NCI-H1048 (cell line): ENCODE results near the gene FAM210A.

Source experiments
- DNase-seq: peaks from one replicate; lab custom pipeline; 2025; lab: John Stamatoyannopoulos, UW

The FAM210A gene

DNA sequence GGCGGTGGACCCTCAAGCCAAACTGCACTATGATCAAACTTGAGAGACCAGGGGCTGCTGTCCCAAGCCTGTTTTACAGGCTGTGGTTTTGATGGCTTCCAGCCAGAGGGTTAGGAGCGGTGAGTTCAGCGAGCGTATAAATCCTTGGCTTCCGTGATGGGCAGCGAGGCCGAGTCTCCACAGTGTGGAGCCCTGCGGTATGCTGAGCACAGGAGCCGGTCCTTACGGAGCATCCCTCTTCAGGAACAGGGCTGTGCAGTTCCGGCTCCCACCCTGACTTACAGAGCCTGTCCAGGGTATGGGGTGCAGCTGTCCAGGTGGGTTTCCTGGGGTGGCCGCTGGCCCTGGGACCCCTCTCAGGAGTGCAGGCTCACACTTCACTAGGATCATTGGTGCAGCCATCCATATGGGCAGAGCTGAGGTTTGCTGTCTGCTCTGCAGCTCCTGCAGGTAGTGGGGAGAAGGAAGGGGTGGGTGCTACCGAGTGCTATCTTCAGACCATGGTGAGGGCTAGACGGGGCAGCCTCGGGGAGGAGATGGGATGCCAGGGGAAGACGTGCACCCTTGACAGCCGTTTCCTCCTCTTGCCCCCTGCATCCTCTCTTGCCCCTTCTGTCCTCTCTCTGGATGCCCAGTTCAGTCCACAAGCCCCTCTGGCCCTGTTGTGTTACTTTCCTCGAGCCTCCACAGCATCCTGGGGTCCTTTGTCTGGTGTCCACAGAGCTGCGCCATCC is 104.3 kb downstream of the FAM210A start:
- DNase-seq: no peak

DNA sequence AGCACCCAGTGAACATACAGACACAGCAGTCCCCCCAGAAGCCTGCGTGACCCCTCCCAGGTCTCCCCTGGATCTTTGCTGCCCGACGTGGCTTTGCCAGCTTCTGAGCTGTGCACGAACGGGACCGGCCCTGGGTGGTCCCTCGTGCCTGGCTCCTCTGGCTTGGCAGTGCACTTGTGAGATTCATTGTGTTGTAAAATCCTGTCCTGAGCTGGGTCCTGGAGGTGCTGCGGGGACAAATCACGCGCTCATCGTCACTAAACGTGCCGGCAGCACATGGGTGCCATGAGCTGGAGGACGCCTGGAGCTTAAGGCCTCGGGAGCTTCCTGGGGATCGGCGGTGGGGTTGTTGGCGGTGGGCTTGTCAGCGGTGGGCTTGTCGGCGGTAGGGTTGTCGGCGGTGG is 104.9 kb downstream of the FAM210A start:
- no peak for DNase-seq

DNA sequence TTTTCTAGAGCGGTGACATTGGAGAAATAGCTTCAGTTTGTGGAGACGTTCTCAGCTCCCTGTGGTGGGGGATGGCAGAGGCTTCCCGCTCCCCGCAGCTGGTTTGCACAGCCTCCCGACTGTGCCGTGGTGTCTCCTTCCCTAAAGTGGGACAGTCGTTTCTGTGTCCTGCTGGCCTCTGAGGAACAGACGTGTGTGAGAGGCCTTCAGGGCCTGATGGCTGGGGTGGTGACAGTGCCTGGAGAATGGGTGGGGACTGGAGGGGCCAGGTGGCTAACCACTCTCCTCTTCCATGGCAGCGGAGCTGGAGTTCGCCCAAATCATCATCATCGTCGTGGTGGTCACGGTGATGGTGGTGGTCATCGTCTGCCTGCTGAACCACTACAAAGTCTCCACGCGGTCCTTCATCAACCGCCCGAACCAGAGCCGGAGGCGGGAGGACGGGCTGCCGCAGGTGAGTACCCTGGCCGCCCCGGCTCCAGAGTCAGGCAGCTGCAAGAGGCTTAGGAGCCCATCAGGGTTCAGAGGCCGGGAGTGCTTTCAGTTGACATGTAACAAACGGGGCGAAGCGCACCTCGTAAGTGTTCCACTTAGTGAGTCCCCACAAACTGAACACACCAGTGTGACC is 105.4 kb downstream of the FAM210A start:
- DNase-seq: no peak

DNA sequence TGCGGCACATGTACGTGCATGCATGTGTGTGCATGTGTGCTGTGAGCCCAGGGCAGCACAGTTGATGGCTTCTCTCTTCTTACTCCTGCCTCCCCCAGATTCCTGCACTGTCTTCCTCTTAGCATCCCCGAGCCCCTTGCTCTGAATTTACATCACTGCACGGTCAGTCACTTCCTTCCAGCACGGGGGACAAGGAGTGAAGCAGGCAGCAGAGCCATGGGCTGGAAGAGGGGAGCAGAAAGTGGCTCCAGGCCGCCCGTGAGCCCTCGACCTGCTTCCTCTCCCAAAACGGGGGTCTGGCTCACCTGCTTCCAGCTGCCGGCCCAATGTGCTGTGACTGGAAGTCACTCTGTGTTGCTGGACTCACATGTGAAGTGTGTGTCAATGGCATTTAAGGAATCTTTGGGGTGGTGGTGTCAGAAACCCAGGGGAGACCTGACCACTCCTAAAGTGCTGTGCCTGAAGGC is 106.1 kb downstream of the FAM210A start:
- DNase-seq: no peak

DNA sequence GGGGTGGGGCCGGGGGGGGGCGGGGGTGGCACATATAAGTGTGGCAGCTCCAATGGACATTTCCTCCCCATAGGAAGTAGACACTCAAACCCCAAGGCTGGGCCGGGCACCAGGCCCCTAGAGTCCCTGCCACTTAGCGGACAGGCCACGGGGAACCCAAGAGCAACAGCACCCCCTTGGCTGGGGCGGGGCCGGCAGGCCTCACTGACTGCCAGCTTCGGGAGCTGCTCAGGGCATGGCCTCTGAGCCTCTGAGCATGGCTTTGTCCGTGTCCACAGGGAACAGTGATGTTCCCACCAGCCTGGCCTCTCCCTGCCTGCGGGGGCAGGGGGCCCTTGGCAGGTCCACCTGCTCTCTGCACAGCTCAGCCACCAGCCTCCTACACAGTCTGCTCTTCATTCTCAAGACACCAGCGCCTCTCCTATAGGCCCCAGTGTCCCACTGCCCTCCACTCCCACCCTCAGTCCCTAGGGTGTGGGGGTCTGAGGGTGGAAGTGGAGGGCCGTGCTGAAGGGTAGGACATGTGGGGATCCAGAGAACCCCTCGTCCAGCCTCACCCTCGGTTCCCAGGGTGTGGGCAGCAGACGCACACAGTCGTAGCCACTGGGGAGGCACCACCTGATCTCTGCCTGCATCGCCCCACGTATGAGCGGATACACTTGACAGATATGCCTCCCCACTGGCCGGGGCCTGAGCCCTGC is 106.7 kb downstream of the FAM210A start:
- no peak for DNase-seq

DNA sequence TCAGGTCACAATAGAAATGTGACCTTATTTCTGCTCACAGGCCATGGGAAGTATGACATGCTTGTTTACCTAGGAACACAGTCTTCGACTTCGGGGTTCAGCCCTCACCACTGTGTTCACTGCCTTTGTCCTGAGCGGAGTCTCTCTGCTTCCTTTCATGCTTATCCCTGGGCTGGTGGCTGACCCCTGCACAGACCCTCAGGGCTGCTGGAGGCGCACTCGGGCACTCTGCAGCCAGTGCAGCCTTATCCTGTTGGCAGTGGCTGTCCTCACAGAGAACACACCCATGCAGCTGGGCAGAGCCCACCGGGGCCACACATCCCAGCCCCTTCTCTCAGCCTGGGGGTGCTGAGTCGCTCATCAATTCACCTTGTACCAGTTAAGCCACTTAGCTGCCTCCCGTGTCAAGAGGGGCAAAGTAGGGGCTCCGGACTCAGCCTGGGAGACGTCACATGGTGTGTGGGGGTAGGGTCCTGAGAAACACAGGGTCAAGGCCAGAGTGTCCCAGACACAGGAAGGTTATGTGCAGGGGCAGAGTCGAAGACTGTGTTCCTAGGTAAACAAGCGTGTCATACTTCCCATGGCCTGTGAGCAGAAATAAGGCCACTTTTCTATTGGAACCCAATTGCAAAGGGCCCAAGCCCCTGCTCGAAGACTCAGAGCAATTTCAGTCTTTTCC is 107.5 kb downstream of the FAM210A start:
- no peak for DNase-seq

DNA sequence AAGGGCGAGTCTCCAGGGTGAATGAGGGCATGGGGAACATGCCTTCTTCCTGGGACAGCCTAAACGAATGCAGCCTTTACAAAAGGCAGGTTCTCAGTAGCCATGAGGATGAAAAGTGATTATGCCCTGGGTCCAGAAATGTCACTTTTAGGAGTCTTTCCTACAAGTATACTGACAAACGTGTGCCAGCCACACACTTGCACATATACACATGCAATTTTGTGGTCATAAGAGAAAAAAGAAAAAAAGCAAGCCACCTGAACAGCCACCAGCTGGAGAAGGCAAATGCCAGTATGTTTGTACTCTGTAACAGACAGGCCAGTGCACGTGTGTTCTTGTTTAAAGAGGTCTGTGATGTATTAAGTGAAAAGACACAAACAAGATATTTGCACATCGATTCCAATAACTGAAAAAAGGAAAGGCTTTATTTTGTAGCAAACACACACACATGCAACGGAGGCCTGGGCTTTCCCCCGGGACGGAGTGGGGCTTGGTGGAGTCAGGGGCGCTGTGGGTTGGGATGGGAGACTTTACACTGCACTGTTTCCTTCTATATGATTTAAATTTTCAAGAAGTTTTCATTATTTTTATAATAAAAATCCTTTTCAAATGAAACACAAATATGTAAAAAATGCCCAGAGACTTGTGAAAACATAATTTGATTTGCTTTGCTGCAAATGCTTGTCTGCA is 108.4 kb downstream of the FAM210A start:
- no peak for DNase-seq

DNA sequence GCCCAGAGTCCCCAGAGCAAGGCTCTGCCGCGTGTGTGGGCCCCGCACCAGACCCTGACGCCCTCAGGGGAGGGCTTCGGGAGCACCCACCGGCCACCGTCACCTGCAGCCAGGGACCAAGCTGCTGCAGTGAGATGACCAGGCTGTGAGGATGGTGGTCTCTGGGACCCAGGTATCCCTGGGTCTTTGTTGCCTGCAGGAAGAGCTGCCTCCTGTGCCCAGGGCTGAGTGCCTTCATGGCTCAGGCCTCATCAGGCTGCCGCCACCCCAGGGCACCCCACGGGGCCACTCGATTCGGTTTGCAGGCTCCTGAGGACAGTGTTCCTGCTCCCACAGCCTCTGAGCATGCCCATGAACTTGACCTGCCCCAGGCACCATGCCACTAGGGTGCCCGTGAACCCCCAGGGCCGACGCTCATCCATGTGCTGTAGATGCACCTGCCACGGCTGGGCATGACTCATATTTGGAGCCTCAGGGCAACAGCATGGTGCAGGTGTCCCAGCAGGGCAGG is 109.8 kb downstream of the FAM210A start:
- DNase-seq: no peak

DNA sequence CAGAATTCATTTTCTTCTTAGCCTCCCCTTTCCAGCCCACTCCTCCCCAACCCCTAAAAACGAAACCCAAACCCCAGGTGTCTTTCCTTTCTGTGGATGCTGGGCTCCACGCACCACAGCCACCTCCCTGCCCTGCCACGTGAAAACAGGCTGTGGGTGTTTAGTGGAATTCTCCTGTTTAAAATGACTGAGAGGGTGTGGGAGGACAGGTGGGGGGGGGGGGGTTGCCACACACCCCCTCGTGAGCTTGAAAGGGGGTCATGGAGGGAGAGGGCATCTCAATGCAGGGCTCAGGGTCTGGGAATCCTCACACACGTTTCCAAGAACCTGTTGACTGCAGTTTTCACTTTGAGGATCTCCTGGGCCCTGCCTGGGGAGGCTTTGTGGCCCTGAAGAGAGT is 110.3 kb downstream of the FAM210A start:
- DNase-seq: no peak

DNA sequence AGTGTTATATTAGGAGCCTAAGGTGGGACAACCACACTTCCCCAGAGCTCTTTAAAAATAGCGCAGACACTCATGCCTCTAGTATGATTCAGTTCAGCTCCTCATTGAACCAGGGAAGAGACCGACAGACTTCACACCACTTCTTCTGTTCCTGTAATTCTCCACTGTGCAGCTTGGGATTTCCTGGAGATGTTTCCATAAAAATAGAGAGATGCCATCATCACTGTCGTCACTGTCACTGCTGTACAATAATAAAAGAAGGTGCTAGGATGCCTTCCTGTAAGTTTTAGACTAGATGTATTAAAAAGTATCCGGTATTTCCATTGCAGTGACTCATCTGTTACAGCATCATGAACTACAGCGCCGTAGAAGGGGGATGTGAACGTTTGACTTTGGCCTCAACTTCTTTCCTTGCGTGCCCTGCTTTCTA is 110.9 kb downstream of the FAM210A start:
- DNase-seq: no peak

DNA sequence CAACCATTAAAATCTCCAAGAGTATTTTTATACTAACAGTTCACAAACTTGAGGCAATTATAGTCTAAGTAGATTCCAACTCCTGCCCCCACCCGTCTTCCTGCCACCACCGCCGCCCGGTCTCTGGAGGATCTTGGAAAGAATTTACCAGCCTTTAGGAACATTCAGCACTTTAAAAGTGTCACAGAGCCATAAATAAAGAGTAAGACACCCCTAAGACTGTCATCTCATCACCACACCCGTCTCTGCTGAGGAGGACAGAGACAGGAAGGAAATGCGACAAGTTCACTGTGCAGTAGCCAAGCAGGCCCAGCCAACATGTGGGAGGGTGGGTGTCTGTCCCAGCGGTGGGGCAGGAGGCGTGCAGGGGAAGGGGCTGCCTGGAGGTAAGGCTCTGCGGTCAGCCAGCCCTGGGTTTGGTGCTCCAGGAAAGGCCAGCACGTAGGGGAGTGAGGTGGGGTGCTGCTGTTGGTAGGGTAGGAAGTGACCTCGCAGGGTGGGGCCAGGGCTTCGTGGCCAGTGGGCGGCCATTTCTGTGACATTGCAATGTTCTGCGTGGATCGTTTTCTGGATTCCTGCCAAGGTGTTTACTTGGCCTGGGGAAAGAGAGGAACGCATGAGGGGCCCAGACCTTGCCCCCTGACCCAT is 111.6 kb downstream of the FAM210A start:
- DNase-seq: no peak

DNA sequence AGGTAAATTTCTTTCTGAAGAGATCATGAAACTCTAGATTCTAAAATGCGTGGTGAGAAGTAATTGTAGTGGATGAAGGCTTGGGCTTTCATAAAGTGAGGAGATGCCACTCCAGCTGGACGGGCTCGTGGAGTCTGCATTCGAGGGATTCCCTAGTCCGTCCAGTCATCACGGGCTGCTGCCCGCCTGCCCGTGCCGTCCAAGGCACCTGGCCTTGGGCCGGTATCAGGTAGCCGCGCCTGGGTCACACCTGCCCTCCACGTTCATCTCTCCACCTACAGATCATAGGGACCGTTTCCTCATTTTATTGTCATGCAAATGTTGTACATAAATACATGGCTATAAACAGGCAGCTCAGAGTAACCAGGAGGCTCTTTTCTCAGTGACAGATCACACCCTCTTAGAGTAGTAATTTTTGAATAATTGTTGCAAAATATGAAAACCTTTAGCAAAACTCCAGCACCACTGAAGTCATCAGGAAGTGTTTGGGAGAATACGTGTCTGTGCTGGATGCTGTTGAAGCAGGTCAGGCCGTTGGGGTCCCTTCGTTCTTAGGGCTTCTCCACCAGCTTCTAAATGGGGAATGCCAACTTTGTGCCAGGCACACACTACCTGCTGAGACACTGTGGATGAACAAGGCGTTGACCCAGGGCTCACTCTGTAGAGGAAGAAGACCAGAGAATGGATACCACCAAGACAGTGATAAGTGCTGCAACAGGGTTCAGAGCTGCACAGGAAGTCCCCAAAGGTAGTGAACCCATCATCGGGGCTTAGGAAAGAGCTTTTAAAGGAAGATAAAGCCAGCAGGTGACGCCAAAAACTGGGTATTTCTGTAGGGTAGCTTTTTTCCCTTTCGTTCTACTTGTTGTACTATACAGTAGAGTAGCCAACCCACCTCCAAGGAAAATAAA is 112.5 kb downstream of the FAM210A start:
- no peak for DNase-seq
